ENCODE data around the gene NEMP2.

DNA sequence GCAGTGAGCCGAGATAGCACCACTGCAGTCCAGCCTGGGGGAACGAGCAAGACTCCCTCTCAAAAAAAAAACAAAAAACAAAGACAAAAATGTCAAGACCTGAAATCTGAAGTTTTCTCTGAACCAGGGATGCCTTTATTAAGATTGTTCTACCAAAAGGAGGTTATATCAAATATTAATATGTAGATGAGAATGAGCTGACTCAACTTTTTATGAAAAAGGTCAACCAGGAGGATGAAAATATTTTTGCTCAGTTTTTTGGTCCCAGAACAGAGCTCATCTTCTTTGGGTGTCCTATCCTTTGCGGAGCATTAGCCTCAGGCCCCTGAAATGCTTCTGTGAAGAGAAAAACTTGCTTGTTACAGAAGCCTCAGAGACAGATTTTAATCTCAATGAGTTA is 44.0 kb downstream of the NEMP2 start:
- TF ChIP-seq, protein P1, sequence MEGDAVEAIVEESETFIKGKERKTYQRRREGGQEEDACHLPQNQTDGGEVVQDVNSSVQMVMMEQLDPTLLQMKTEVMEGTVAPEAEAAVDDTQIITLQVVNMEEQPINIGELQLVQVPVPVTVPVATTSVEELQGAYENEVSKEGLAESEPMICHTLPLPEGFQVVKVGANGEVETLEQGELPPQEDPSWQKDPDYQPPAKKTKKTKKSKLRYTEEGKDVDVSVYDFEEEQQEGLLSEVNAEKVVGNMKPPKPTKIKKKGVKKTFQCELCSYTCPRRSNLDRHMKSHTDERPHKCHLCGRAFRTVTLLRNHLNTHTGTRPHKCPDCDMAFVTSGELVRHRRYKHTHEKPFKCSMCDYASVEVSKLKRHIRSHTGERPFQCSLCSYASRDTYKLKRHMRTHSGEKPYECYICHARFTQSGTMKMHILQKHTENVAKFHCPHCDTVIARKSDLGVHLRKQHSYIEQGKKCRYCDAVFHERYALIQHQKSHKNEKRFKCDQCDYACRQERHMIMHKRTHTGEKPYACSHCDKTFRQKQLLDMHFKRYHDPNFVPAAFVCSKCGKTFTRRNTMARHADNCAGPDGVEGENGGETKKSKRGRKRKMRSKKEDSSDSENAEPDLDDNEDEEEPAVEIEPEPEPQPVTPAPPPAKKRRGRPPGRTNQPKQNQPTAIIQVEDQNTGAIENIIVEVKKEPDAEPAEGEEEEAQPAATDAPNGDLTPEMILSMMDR (IDR thresholded peaks at IDR 0.05) = no peak
- no peak for TF ChIP-seq POLR2A (IDR thresholded peaks at IDR 0.05)

Data from suprapubic skin (tissue), 3 donors.